Measurements from ENCODE around the gene PDCD1LG2. TPM values are rescaled to one million over a fixed set of nuclear protein-coding genes. Genes with fewer than 3 reads are reported as not detected.

The PDCD1LG2 gene
- total and polyA plus RNA-seq, 2 experiments from 2014 or later = not detected

DNA sequence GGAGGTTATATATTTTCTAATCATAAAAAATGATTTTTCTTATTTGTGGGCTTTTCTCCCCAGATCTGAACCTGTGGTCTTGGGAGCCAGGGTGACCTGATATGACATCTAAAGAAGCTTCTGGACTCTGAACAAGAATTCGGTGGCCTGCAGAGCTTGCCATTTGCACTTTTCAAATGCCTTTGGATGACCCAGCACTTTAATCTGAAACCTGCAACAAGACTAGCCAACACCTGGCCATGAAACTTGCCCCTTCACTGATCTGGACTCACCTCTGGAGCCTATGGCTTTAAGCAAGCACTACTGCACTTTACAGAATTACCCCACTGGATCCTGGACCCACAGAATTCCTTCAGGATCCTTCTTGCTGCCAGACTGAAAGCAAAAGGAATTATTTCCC, 59.6 kb downstream of the PDCD1LG2 start (continued):
- TF ChIP-seq, protein P1, sequence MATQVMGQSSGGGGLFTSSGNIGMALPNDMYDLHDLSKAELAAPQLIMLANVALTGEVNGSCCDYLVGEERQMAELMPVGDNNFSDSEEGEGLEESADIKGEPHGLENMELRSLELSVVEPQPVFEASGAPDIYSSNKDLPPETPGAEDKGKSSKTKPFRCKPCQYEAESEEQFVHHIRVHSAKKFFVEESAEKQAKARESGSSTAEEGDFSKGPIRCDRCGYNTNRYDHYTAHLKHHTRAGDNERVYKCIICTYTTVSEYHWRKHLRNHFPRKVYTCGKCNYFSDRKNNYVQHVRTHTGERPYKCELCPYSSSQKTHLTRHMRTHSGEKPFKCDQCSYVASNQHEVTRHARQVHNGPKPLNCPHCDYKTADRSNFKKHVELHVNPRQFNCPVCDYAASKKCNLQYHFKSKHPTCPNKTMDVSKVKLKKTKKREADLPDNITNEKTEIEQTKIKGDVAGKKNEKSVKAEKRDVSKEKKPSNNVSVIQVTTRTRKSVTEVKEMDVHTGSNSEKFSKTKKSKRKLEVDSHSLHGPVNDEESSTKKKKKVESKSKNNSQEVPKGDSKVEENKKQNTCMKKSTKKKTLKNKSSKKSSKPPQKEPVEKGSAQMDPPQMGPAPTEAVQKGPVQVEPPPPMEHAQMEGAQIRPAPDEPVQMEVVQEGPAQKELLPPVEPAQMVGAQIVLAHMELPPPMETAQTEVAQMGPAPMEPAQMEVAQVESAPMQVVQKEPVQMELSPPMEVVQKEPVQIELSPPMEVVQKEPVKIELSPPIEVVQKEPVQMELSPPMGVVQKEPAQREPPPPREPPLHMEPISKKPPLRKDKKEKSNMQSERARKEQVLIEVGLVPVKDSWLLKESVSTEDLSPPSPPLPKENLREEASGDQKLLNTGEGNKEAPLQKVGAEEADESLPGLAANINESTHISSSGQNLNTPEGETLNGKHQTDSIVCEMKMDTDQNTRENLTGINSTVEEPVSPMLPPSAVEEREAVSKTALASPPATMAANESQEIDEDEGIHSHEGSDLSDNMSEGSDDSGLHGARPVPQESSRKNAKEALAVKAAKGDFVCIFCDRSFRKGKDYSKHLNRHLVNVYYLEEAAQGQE (IDR thresholded peaks at IDR 0.05; ENCODE audit: unreplicated experiment) = no peak
- no peak for TF ChIP-seq JUNB (IDR thresholded peaks at IDR 0.05; ENCODE audit: unreplicated experiment)
- TF ChIP-seq ZNF331 (CRISPR knock-in tag; IDR thresholded peaks at IDR 0.05; ENCODE audit: low read depth) = no peak
- TF ChIP-seq EZH2 (IDR thresholded peaks at IDR 0.05; ENCODE audit: low read depth, unreplicated experiment) = no peak
- no peak for TF ChIP-seq POLR2AphosphoS5 (IDR thresholded peaks at IDR 0.05; ENCODE audit: low read depth)
- TF ChIP-seq ZNF114 (CRISPR knock-in tag; IDR thresholded peaks at IDR 0.05) = no peak
- TF ChIP-seq, protein P2, sequence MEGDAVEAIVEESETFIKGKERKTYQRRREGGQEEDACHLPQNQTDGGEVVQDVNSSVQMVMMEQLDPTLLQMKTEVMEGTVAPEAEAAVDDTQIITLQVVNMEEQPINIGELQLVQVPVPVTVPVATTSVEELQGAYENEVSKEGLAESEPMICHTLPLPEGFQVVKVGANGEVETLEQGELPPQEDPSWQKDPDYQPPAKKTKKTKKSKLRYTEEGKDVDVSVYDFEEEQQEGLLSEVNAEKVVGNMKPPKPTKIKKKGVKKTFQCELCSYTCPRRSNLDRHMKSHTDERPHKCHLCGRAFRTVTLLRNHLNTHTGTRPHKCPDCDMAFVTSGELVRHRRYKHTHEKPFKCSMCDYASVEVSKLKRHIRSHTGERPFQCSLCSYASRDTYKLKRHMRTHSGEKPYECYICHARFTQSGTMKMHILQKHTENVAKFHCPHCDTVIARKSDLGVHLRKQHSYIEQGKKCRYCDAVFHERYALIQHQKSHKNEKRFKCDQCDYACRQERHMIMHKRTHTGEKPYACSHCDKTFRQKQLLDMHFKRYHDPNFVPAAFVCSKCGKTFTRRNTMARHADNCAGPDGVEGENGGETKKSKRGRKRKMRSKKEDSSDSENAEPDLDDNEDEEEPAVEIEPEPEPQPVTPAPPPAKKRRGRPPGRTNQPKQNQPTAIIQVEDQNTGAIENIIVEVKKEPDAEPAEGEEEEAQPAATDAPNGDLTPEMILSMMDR (conservative IDR thresholded peaks at IDR 0.05; ENCODE audit: low read depth in 2 of 2) = no peak

DNA sequence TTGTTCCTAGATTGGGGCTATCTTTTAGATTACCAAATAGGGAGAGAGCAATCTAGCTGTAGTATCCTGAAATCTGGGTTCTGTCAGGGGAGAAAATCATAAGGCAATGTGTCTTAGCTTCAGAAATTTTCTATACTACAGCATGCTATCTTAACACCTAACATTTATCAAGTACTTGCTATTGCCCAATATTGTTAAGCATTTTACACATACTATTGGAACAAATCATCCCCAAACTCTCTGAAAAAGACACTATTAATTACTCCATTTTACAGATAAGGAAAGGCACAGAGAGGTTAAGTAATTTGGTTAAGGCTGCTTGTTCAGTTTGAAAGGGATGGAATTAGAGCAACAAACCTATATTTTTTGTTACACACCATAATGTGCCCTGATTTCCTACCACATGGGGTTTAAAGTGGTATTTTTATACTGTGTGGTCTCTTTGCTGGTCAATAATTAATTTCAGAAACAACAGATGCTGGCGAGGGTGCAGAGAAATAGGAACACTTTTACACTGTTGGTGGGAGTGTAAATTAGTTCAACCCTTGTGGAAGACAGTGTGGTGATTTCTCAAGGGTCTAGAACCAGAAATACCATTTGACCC, 61.4 kb downstream of the PDCD1LG2 start:
- no peak for DNase-seq (ENCODE audit: low spot score)
- no peak overlapping the region for H3K4me2 ChIP-seq
- no peak overlapping the region for H3K27ac ChIP-seq (ENCODE audit: low read depth)
- no peak overlapping the region for H2AFZ ChIP-seq
- H3K79me2 ChIP-seq (replicated peaks; ENCODE audit: insufficient read depth) = no peaks in the 10 kb centered on the region
- TF ChIP-seq, protein P3, sequence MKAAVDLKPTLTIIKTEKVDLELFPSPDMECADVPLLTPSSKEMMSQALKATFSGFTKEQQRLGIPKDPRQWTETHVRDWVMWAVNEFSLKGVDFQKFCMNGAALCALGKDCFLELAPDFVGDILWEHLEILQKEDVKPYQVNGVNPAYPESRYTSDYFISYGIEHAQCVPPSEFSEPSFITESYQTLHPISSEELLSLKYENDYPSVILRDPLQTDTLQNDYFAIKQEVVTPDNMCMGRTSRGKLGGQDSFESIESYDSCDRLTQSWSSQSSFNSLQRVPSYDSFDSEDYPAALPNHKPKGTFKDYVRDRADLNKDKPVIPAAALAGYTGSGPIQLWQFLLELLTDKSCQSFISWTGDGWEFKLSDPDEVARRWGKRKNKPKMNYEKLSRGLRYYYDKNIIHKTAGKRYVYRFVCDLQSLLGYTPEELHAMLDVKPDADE (IDR thresholded peaks at IDR 0.05) = no peak
- TF ChIP-seq EZH2phosphoT487 (IDR thresholded peaks at IDR 0.05; ENCODE audit: unreplicated experiment) (no peak), STAT1 (IDR thresholded peaks at IDR 0.05; ENCODE audit: unreplicated experiment) (no peak), CREB1 (CRISPR knock-in tag; IDR thresholded peaks at IDR 0.05; ENCODE audit: low read depth) (no peak)
- TF ChIP-seq, protein P2 (conservative IDR thresholded peaks at IDR 0.05; ENCODE audit: low read depth in 2 of 2) = no peak
- no peak overlapping the region for H3K27ac Mint-ChIP-seq
- peaks cover 9% of the 10 kb centered on the region; the same call in 2 of the 3 replicates for H3K4me1 Mint-ChIP-seq
- no peaks in the 10 kb centered on the region for H3K27me3 ChIP-seq (ENCODE audit: insufficient read depth)
- no peaks in the 10 kb centered on the region for H3K9me2 ChIP-seq (ENCODE audit: insufficient read depth)
- no peak overlapping the region for H3K4me3 ChIP-seq
- H3K4me3 Mint-ChIP-seq = no peak overlapping the region
- no peaks in the 10 kb centered on the region for H4K20me1 ChIP-seq (replicated peaks; ENCODE audit: insufficient read depth)
- H3K27me3 Mint-ChIP-seq (ENCODE audit: insufficient read depth, low read depth, poor library complexity) = no peaks in the 10 kb centered on the region
- no peaks in the 10 kb centered on the region for H3K9me3 Mint-ChIP-seq
- H3F3A ChIP-seq (replicated peaks; ENCODE audit: low read depth) = no peaks in the 10 kb centered on the region
- no peak for ATAC-seq
- no peaks in the 10 kb centered on the region for H3K36me3 Mint-ChIP-seq (ENCODE audit: low read depth)
- H3K36me3 ChIP-seq (ENCODE audit: insufficient read depth) = no peaks in the 10 kb centered on the region
- peaks cover 10% of the 10 kb centered on the region; the same call in 1 of the 2 replicates for H3K4me1 ChIP-seq (ENCODE audit: insufficient read depth)

All from GM23338 (cell line).